ENCODE data around the gene NLGN2.

Gene NLGN2

DNA sequence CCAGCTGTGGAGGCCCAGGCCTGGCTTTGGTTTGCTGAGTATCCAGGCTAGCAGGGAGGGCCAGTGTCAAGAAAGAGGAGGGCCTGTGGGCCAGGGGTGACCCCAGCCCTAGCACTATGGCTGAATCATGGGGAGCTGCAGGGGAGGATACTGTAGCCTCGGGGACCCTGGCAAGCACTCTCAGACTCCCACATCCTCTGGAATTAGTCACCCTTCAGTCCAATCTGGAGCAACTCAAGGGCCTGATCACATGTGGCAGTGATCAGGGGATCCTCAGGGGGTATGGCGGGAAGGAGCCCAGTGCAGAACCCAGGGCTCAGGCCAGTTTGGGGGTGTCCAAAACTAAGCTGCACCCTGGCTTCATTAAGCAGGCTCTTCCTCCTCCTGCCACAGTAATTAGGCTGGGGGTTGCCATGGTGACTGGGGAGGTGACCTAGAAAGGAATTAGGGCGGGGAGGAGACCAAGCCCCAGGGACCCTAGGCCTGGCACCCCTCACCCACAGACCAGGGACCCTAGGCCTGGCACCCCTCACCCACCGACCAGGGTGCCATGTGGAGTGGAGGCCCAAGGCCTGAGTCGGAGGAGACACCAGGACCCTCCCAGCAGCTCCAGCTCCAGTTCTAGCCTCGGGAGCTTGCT, 5.8 kb downstream of the NLGN2 start:
- FAIRE-seq (no peak), DNase-seq (ENCODE audit: low spot score) (no peak)

DNA sequence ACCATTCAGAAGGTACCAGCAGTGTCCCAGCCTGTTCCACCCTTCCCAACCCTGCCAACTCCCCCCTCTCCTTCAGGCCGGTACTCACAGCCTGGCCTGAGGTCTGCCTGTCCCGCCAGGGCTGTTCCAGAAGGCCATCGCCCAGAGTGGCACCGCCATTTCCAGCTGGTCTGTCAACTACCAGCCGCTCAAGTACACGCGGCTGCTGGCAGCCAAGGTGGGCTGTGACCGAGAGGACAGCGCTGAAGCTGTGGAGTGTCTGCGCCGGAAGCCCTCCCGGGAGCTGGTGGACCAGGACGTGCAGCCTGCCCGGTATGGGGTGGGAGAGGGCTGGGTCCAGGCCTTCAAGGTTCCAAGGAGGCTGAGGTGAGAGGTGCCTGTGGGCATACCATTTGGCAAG, 7.2 kb downstream of the NLGN2 start:
- DNase-seq (ENCODE audit: low spot score) (no peak), FAIRE-seq (no peak)

DNA sequence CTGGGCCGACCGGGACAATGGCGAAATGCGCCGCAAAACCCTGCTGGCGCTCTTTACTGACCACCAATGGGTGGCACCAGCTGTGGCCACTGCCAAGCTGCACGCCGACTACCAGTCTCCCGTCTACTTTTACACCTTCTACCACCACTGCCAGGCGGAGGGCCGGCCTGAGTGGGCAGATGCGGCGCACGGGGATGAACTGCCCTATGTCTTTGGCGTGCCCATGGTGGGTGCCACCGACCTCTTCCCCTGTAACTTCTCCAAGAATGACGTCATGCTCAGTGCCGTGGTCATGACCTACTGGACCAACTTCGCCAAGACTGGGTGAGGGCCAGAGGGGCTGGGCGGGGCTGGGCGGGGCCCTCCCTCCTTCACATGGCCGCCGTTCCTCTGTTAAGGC, 8.1 kb downstream of the NLGN2 start:
- DNase-seq (ENCODE audit: low spot score) (no peak), FAIRE-seq (no peak)

- DNase-seq (ENCODE audit: low spot score), result no peak
- FAIRE-seq, result no peak
These were observed 8.7 kb downstream of the NLGN2 start for GRCh38 chr17:7416323-7416722.

DNA sequence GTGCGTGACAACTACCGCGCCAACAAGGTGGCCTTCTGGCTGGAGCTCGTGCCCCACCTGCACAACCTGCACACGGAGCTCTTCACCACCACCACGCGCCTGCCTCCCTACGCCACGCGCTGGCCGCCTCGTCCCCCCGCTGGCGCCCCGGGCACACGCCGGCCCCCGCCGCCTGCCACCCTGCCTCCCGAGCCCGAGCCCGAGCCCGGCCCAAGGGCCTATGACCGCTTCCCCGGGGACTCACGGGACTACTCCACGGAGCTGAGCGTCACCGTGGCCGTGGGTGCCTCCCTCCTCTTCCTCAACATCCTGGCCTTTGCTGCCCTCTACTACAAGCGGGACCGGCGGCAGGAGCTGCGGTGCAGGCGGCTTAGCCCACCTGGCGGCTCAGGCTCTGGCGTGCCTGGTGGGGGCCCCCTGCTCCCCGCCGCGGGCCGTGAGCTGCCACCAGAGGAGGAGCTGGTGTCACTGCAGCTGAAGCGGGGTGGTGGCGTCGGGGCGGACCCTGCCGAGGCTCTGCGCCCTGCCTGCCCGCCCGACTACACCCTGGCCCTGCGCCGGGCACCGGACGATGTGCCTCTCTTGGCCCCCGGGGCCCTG, 9.5 kb downstream of the NLGN2 start:
- FAIRE-seq (no peak), DNase-seq (ENCODE audit: low spot score) (no peak)

DNA sequence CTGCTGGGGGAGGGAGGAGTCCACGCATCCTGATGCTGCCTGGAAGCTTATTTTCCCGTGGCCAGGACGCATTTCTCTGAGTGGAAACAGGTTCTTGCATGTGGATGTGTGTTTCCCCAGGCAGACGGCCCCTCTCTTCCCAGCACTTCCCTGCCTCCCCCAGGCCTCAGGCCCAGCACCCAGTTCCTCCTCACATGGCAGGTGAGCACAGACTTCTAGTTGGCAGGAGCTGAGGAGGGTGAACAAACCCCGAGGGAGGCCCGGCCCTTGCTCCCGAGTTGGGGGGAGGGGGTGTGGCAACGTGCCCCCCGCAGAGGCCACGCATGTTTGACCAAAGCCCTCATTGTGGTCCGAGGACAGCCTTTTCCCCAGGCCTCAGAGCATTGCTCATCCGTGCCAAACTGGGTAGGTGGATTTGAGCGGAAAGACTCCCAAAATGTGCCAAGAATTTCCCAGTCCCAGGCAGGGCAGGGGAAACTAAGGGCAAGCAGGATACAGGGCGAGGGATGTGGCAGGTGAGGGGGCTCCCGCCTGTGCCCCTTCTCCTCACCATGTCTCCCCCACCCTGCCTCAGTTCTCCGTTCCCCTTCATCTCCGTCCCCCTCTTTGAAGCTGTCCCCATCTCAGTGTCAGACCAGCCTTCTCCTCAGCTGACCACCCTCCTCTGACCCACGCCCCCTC, 11.0 kb downstream of the NLGN2 start:
- FAIRE-seq, result no peak

GRCh38 chr17:7419819-7420610, 12.4 kb downstream of the NLGN2 start, which contains the start of gene SPEM1:
Gene SPEM1, plus strand, starts transcription at chr17:7420324. Its CDS starts 61 bp downstream, at chr17:7420385.
- DNase-seq (ENCODE audit: low spot score), result no peak
- FAIRE-seq, result no peak

More for the DNA sequence above, 11.0 kb downstream of the NLGN2 start:
- DNase-seq (ENCODE audit: low spot score), result no peak

- DNase-seq (ENCODE audit: low spot score), result no peak
- no peak for FAIRE-seq
These were observed 13.5 kb downstream of the NLGN2 start for GRCh38 chr17:7421186-7421585.

- no peak for FAIRE-seq
- no peak for DNase-seq (ENCODE audit: low spot score)
These were observed 16.0 kb downstream of the NLGN2 start for GRCh38 chr17:7423679-7424078.

DNA sequence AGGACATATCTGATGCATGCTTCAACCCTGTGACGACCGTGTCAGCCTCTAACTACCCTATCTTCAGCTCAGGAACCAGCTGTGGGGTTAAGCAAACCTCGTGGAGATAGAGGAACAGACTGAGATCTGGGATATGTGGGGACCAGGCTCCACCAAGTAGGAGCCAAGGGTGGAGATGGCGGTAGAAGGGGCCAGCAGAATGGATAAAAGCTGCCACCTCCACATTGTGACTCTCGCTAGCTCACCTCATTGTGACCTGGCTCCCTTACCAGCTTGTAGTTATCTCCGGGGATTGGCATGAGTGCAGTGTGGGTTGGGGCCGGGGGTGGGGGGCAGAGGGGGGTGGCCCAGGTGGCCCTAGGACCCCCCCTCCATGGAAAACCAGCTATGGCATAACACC, 17.7 kb downstream of the NLGN2 start, which contains the start of gene SPEM2:
TSS of gene SPEM2 (plus strand) at position 301 of the 400 bp plus-strand sequence. CDS start at position 374, 73 bp downstream.
- FAIRE-seq (no peak), DNase-seq (ENCODE audit: low spot score) (no peak)

GRCh38 chr17:7425756-7426155, 18.1 kb downstream of the NLGN2 start:
- DNase-seq (ENCODE audit: low spot score) (no peak), FAIRE-seq (no peak)

GRCh38 chr17:7426203-7426863, 18.7 kb downstream of the NLGN2 start:
- FAIRE-seq (no peak), DNase-seq (ENCODE audit: low spot score) (no peak)

GRCh38 chr17:7426896-7427489, 19.3 kb downstream of the NLGN2 start:
- DNase-seq (ENCODE audit: low spot score), result no peak
- FAIRE-seq, result no peak

GRCh38 chr17:7427549-7427948, 19.9 kb downstream of the NLGN2 start:
- DNase-seq (ENCODE audit: low spot score) (no peak), FAIRE-seq (no peak)

DNA sequence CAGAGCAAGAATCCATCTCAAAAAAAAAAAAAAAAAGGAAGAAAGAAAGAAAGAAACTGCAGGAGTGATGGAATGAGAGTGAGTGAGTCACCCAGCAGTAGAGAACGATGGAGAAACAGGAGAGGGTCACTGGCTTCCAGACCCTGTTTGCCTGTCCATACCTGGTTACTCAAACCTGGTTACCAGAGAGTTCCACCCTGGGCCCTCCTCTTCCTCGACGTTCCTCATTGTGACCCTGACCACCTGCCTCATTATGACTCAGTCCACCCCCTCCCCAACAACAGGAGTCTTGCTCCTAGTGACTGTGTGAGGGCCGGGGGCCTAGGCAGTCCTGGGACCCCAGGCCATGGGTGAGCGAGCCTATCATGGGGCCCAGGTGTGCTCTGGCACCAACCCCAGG, 20.9 kb downstream of the NLGN2 start, which contains the start of gene SPEM3:
TSS of gene SPEM3 (plus strand) at position 301 of the 400 bp plus-strand sequence. CDS start at position 347, 46 bp downstream.
- FAIRE-seq, result no peak

DNA sequence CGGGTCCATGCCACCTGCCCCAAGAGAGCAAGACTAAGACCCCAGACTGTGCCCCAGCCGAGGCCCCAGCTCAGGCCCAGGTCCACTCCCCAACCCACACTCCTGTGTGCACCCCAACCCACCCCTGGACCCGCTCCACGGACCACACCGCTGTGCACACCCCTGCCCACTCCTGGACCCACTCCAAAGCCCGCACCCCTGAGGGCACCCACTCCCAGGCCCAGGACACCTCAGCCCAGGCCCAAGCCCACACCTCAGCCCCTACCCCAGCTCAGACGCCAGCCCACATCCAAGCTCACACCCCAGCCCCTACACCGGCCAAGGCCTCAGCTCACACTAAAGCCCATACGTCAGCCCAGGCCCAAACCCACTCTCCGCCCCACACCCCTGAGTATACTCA, 22.1 kb downstream of the NLGN2 start:
- DNase-seq (ENCODE audit: low spot score) (no peak), FAIRE-seq (no peak)

More for the DNA sequence above, 20.9 kb downstream of the NLGN2 start, which contains the start of gene SPEM3:
- DNase-seq (ENCODE audit: low spot score), result no peak

- FAIRE-seq, result no peak
- no peak for DNase-seq (ENCODE audit: low spot score)
These were observed 23.6 kb downstream of the NLGN2 start for GRCh38 chr17:7431231-7431630.

GRCh38 chr17:7432296-7432695, 24.7 kb downstream of the NLGN2 start:
- FAIRE-seq, result no peak
- no peak for DNase-seq (ENCODE audit: low spot score)

DNA sequence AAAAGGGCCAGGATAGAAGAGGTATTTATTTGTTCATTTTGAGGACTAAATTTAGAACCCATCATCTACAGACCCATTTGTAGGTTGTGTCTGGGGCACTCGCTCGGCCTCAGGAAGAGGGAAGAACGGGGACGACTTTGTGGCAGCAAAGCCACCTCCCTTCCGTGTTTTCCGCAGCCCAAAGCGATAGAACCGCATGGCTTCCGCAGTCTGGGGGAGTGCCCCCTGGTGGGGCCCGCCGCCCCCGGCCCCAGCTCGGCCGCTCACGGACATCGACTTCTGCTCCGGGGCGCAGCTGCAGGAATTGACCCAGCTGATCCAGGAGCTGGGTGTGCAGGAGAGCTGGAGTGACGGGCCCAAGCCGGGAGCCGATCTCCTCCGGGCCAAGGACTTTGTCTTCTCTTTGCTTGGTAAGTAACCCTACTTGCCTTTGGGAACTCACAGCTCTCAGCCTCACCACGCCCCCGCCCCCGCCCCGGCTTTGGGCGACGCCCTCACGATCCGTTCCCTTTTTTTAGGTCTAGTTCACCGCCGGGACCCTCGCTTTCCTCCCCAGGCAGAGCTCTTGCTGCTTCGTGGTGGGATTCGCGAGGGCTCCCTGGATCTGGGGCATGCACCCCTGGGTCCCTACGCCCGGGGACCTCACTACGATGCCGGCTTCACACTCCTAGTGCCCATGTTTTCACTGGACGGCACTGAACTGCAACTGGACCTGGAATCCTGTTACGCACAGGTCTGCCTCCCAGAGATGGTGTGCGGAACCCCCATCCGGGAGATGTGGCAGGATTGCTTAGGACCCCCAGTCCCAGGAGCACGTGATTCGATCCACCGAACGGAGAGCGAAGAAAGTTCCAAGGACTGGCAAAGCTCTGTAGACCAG, 28.3 kb downstream of the NLGN2 start:
- no peak for FAIRE-seq
- DNase-seq (ENCODE audit: low spot score), result no peak

All from urothelium cell line (cell line).